Measurements from ENCODE around the gene ZNF236.
A peak's percentile ranks its signal among the peaks of the same experiment; 100 is the strongest.
"Not testable (repeated sequence)": the region's sequence is repeated elsewhere in the genome, so short reads cannot be mapped to it uniquely, and the experiment has no call there.

ZNF236 gene

GRCh38 chr18:76988031-76988826 is 165.9 kb downstream of the ZNF236 start:
- no peak for DNase-seq (ENCODE audit: low read depth in 2 of 2)

GRCh38 chr18:76988827-76989646 is 166.7 kb downstream of the ZNF236 start:
- no peak for DNase-seq (ENCODE audit: low read depth in 2 of 2)

- DNase-seq (ENCODE audit: low read depth in 2 of 2) = no peak
These were observed 167.4 kb downstream of the ZNF236 start for GRCh38 chr18:76989647-76990190.

GRCh38 chr18:76990343-76991020 is 168.1 kb downstream of the ZNF236 start:
- not testable (repeated sequence) for DNase-seq (ENCODE audit: low read depth in 2 of 2)

GRCh38 chr18:76991021-76991688 is 168.8 kb downstream of the ZNF236 start:
- no peak for DNase-seq (ENCODE audit: low read depth in 2 of 2)

- no peak for DNase-seq (ENCODE audit: low read depth in 2 of 2)
These were observed 170.1 kb downstream of the ZNF236 start for GRCh38 chr18:76992226-76993084.

- no peak for DNase-seq (ENCODE audit: low read depth in 2 of 2)
These were observed 170.7 kb downstream of the ZNF236 start for GRCh38 chr18:76993085-76993382.

GRCh38 chr18:76993573-76993972 is 171.2 kb downstream of the ZNF236 start:
- DNase-seq (ENCODE audit: low read depth in 2 of 2) = no peak

- DNase-seq (ENCODE audit: low read depth in 2 of 2) = no peak
These were observed 171.8 kb downstream of the ZNF236 start for GRCh38 chr18:76994086-76994654.

- DNase-seq (ENCODE audit: low read depth in 2 of 2) = no peak
These were observed 173.5 kb downstream of the ZNF236 start for GRCh38 chr18:76995896-76996295.

GRCh38 chr18:76996429-76996828 is 174.1 kb downstream of the ZNF236 start:
- DNase-seq (ENCODE audit: low read depth in 2 of 2) = no peak

- DNase-seq (ENCODE audit: low read depth in 2 of 2) = no peak
These were observed 175.8 kb downstream of the ZNF236 start for GRCh38 chr18:76997951-76998808.

- DNase-seq (ENCODE audit: low read depth in 2 of 2) = no peak
These were observed 176.7 kb downstream of the ZNF236 start for GRCh38 chr18:76999077-76999476.

GRCh38 chr18:77000527-77000926 is 178.2 kb downstream of the ZNF236 start:
- peak; percentile 16 to 30 for DNase-seq (ENCODE audit: low read depth in 2 of 2)

GRCh38 chr18:77001041-77001440 is 178.7 kb downstream of the ZNF236 start:
- DNase-seq (ENCODE audit: low read depth in 2 of 2) = no peak

- no peak for DNase-seq (ENCODE audit: low read depth in 2 of 2)
These were observed 179.6 kb downstream of the ZNF236 start for GRCh38 chr18:77001979-77002378.

- no peak for DNase-seq (ENCODE audit: low read depth in 2 of 2)
These were observed 180.1 kb downstream of the ZNF236 start for GRCh38 chr18:77002496-77002895.

GRCh38 chr18:77003316-77003715 is 181.0 kb downstream of the ZNF236 start:
- no peak for DNase-seq (ENCODE audit: low read depth in 2 of 2)
